ENCODE results near the gene SDK2. TPM values are rescaled to one million over a fixed set of nuclear protein-coding genes. Genes with fewer than 3 reads are reported as not detected.

The SDK2 gene
- polyA plus RNA-seq, 1 experiment = 0.01 TPM

DNA sequence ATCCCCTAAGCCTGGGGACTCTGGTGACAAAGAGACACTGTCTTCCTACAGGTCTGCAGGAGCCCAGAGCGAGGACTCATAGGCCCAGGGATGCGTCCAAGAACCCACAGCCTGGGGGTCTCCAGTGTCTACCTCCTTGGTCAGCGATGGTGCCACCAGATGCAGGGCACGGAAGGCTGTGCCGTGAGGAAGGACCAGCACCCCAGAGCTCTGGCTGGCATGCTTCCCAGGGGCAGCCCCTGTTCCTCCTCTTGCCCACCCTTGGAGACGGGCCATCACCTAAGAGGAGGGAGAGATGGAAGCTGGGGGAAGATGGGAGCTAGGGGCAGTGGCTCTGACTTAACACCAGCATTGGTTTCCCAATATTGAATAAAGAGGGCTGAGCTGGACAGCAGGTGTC is 125.2 kb downstream of the SDK2 start:
- TF ChIP-seq, protein P1, sequence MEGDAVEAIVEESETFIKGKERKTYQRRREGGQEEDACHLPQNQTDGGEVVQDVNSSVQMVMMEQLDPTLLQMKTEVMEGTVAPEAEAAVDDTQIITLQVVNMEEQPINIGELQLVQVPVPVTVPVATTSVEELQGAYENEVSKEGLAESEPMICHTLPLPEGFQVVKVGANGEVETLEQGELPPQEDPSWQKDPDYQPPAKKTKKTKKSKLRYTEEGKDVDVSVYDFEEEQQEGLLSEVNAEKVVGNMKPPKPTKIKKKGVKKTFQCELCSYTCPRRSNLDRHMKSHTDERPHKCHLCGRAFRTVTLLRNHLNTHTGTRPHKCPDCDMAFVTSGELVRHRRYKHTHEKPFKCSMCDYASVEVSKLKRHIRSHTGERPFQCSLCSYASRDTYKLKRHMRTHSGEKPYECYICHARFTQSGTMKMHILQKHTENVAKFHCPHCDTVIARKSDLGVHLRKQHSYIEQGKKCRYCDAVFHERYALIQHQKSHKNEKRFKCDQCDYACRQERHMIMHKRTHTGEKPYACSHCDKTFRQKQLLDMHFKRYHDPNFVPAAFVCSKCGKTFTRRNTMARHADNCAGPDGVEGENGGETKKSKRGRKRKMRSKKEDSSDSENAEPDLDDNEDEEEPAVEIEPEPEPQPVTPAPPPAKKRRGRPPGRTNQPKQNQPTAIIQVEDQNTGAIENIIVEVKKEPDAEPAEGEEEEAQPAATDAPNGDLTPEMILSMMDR (IDR thresholded peaks at IDR 0.05; ENCODE audit: low read depth, low read length) = no peak
- Histone ChIP-seq H3K27me3 (ENCODE audit: control insufficient read depth, insufficient read depth, low read length) (no peaks in the 10 kb centered on the region), H3K9me3 (ENCODE audit: control insufficient read depth, insufficient read depth, low read length) (no peaks in the 10 kb centered on the region; the same call in 1 of the 2 replicates), H3K4me3 (ENCODE audit: low read depth, low read length) (no peak overlapping the region), H3K27ac (ENCODE audit: low read depth, low read length) (no peak overlapping the region)
- ChIA-PET POLR2A (no interaction called here), CTCF (no interaction called here)
- no peak for DNase-seq (ENCODE audit: low read depth, low spot score)

DNA sequence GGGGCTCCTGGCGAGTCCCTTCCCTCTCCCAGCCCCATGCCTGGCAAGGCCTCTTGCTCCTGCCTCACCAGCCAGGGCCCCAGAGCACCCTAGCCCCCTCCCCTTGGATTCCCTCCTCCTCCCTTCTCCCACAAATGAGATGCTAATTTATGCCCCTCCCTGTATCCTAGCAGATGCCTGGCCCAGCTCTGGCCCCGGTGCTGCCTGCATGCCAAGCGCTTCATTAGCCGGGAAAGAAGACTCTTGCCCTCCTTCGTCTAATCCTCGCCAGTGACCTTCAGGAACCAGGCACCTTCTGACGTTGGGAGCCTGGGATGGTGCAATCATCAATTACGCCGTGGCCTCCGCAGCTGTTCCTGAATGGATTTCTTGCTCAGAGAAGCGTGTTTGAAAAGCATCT is 127.8 kb downstream of the SDK2 start:
- H3K27ac ChIP-seq (ENCODE audit: low read depth, low read length) = no peak overlapping the region
- no peak for DNase-seq (ENCODE audit: low read depth, low spot score)
- TF ChIP-seq, protein P1 (IDR thresholded peaks at IDR 0.05; ENCODE audit: low read depth, low read length) = no peak
- ChIA-PET CTCF (no interaction called here), POLR2A (no interaction called here)
- no peaks in the 10 kb centered on the region; the same call in 1 of the 2 replicates for H3K9me3 ChIP-seq (ENCODE audit: control insufficient read depth, insufficient read depth, low read length)
- no peak overlapping the region for H3K4me3 ChIP-seq (ENCODE audit: low read depth, low read length)
- H3K27me3 ChIP-seq (ENCODE audit: control insufficient read depth, insufficient read depth, low read length) = peaks cover 3% of the 10 kb centered on the region

DNA sequence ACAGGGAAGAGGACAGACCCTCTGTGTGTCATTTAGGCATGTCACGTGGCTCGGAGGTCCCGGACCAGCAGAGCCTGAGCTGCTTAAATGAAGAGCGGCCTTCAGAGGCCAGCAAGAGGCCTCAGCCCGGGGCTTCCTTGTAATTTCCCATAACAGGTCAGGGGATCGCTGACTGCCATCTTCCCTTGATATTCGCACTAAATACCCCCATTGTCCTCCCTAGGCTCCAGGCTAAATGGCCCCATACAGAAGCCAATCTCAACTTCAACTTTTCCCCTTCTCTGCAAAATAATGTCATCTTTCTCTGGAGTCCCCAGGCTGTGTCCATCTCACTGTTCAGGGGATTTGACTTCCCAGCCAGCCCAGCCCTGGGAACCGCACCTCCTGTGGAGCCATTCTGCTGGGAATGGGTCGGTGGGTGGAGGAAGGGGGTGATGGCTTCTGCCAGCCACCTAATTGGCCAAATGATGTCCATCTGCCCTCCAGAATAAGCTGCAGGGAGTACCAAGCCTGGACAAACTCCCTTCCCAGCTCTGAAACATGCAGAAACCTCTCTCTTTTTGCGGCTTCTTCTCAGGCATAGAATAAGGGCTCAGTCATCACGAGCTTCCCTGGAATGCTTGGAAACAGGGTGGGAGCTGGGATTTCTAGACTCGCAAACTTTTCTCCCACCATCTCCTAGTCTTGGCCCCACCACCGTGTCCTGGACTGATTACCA is 129.9 kb downstream of the SDK2 start:
- TF ChIP-seq, protein P1 (IDR thresholded peaks at IDR 0.05; ENCODE audit: low read depth, low read length) = no peak
- Histone ChIP-seq H3K27ac (ENCODE audit: low read depth, low read length) (no peak overlapping the region), H3K4me3 (ENCODE audit: low read depth, low read length) (no peak overlapping the region), H3K27me3 (ENCODE audit: control insufficient read depth, insufficient read depth, low read length) (peaks cover 3% of the 10 kb centered on the region), H3K9me3 (ENCODE audit: control insufficient read depth, insufficient read depth, low read length) (no peaks in the 10 kb centered on the region)
- CTCF ChIA-PET = no interaction called here
- POLR2A ChIA-PET = no interaction called here
- DNase-seq (ENCODE audit: low read depth, low spot score) = no peak

DNA sequence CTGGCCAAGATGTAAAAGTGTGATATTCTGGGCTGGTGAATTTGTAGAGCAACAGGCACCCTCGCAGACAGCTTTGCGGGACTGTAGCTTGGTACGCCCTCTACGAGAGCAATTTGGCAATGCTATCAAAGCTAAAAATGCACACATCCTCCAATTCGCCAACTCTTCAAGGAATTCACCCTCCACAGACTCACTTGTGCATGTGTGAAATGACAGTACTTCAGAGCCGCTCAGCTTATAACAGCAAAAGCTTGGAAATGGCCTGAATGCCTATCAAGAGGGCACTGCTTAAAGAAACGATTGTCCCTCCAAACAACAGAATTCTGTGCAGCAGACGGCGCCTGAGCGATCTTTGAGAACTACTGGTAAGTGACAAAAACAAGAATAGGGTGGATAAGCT is 130.8 kb downstream of the SDK2 start:
- H3K27me3 ChIP-seq (ENCODE audit: control insufficient read depth, insufficient read depth, low read length) = peaks cover 3% of the 10 kb centered on the region
- no peak overlapping the region for H3K27ac ChIP-seq (ENCODE audit: low read depth, low read length)
- H3K4me3 ChIP-seq (ENCODE audit: low read depth, low read length) = no peak overlapping the region
- POLR2A ChIA-PET = no interaction called here
- TF ChIP-seq, protein P1 (IDR thresholded peaks at IDR 0.05; ENCODE audit: low read depth, low read length) = no peak
- DNase-seq (ENCODE audit: low read depth, low spot score) = no peak
- CTCF ChIA-PET = interaction anchor here (0.6 kb wide), 1 partner anchor 1319 kb away, joined by 3 read pairs; no protein-coding TSS in a partner anchor
- no peaks in the 10 kb centered on the region for H3K9me3 ChIP-seq (ENCODE audit: control insufficient read depth, insufficient read depth, low read length)

DNA sequence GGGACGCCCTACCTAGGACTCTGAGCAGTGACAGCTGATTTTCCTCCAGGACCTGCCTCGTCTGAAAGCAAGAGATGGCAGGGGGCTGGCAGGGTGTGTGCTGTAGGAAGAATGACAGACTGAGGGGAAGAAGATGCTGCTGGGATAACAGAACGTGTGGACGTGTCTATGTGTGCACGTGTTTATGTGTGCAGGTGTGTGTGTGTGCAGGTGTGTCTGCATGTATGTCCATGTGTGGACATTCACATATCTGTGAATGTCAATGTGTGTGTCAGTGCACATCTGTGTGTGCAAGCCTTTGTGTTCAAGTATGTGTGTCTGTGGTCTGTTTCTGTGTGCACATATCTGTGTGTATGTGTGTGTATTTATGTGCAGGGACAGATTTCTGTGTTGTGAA is 132.5 kb downstream of the SDK2 start:
- DNase-seq (ENCODE audit: low read depth, low spot score) = no peak
- Histone ChIP-seq H3K4me3 (ENCODE audit: low read depth, low read length) (no peak overlapping the region), H3K27ac (ENCODE audit: low read depth, low read length) (no peak overlapping the region), H3K9me3 (ENCODE audit: control insufficient read depth, insufficient read depth, low read length) (no peaks in the 10 kb centered on the region), H3K27me3 (ENCODE audit: control insufficient read depth, insufficient read depth, low read length) (peaks cover 3% of the 10 kb centered on the region)
- ChIA-PET POLR2A (no interaction called here), CTCF (no interaction called here)
- TF ChIP-seq, protein P1 (IDR thresholded peaks at IDR 0.05; ENCODE audit: low read depth, low read length) = no peak

Data from AG04450 (cell line).